GM10266 (cell line): Measurements from ENCODE around the gene CMPK2.

Experiments used
- DNase-seq: peaks from one replicate; pipeline ENCODE4 v3.0.0; 2012; ENCODE audit errors: extremely low spot score
- CTCF ChIP-seq: IDR thresholded peaks from 2 replicates; pipeline ENCODE4 v1.5.1; 2012; ENCODE audit warnings: mild to moderate bottlenecking, low read depth; ENCODE audit not compliant: control insufficient read depth, insufficient read depth; ENCODE audit errors: missing control alignments

CMPK2 gene

GRCh38 chr2:6820903-6821584 lies 44.7 kb downstream of the CMPK2 start:
- no peak for DNase-seq
- no peak for TF ChIP-seq CTCF

GRCh38 chr2:6820236-6820635 lies 45.5 kb downstream of the CMPK2 start:
- DNase-seq, result no peak
- no peak for TF ChIP-seq CTCF

- DNase-seq, result no peak
- TF ChIP-seq CTCF, result no peak
Observed at GRCh38 chr2:6819668-6820067, 46.0 kb downstream of the CMPK2 start.

- TF ChIP-seq CTCF, result no peak
- no peak for DNase-seq
Observed at GRCh38 chr2:6818012-6818411, 47.7 kb downstream of the CMPK2 start.

- no peak for DNase-seq
- TF ChIP-seq CTCF, result no peak
Observed at GRCh38 chr2:6814869-6815268, 50.8 kb downstream of the CMPK2 start.

- TF ChIP-seq CTCF, result no peak
Observed at GRCh38 chr2:6814312-6814711, 51.4 kb downstream of the CMPK2 start.

GRCh38 chr2:6813573-6813972 lies 52.1 kb downstream of the CMPK2 start:
- TF ChIP-seq CTCF, result no peak
- DNase-seq, result no peak

More at GRCh38 chr2:6814312-6814711, 51.4 kb downstream of the CMPK2 start:
- no peak for DNase-seq
